A172 (cell line): ENCODE data around the gene EBP. TPM values are rescaled to one million over a fixed set of nuclear protein-coding genes. Genes with fewer than 3 reads are reported as not detected.
A peak's percentile ranks its signal among the peaks of the same experiment; 100 is the strongest.

Source experiments
- DNase-seq: peaks from one replicate; pipeline ENCODE4 v3.0.0-alpha.2; 2015; ENCODE audit warnings: low spot score
- total RNA-seq: library from RNA; depleted of rRNA; stranded (reverse); fragments of >200 nt; shearing (Covaris generic); gene quantifications from 2 replicates; pipeline ENCODE4 v1.2.3, GENCODE V29; 2014; rRNA removed

Gene EBP
- total RNA-seq = 92.6 and 143 TPM in 2 replicates

GRCh38 chrX:48521353-48522243 is at the start of gene EBP:
Gene EBP (plus strand): TSS chrX:48521808. CDS start chrX:48523772, 1,964 bp downstream.
- DNase-seq = peak; percentile 92

GRCh38 chrX:48472225-48472624 is 49.4 kb upstream of the EBP start:
- no peak for DNase-seq

- DNase-seq = no peak
These were observed 48.5 kb upstream of the EBP start for GRCh38 chrX:48472851-48473703.

- DNase-seq = no peak
These were observed 48.0 kb upstream of the EBP start for GRCh38 chrX:48473704-48473990.

GRCh38 chrX:48474127-48474526 is 47.5 kb upstream of the EBP start:
- no peak for DNase-seq

GRCh38 chrX:48474581-48474980 is 47.0 kb upstream of the EBP start:
- DNase-seq = no peak

- peak; percentile 5 for DNase-seq
These were observed 46.3 kb upstream of the EBP start for GRCh38 chrX:48475296-48475695.

GRCh38 chrX:48475774-48476577 is 45.6 kb upstream of the EBP start, which contains the start of gene FTSJ1:
Gene FTSJ1 (plus strand): TSS chrX:48476199. CDS start chrX:48478048, 1,849 bp downstream.
- peak; percentile 71 for DNase-seq

- no peak for DNase-seq
These were observed 44.7 kb upstream of the EBP start for GRCh38 chrX:48476919-48477318.

- DNase-seq = no peak
These were observed 43.5 kb upstream of the EBP start for GRCh38 chrX:48477960-48478755.

GRCh38 chrX:48478806-48479205 is 42.8 kb upstream of the EBP start:
- DNase-seq = no peak

- no peak for DNase-seq
These were observed 41.5 kb upstream of the EBP start for GRCh38 chrX:48480142-48480541.

- no peak for DNase-seq
These were observed 41.0 kb upstream of the EBP start for GRCh38 chrX:48480583-48480982.

- no peak for DNase-seq
These were observed 39.1 kb upstream of the EBP start for GRCh38 chrX:48482526-48482925.

GRCh38 chrX:48487362-48487798 is 34.2 kb upstream of the EBP start:
- DNase-seq = peak; percentile 98

- DNase-seq = no peak
These were observed 33.6 kb upstream of the EBP start for GRCh38 chrX:48488034-48488433.

- no peak for DNase-seq
These were observed 32.3 kb upstream of the EBP start for GRCh38 chrX:48489296-48489695.

GRCh38 chrX:48489892-48490291 is 31.7 kb upstream of the EBP start:
- DNase-seq = no peak

GRCh38 chrX:48490661-48491060 is 30.9 kb upstream of the EBP start:
- DNase-seq = peak; percentile 41

- no peak for DNase-seq
These were observed 29.8 kb upstream of the EBP start for GRCh38 chrX:48491809-48492208.

GRCh38 chrX:48492293-48492910 is 29.2 kb upstream of the EBP start:
- DNase-seq = peak; percentile 18
